Left renal pelvis (tissue), 4 donors: ENCODE measurements around the gene CDC42BPB. TPM values are rescaled to one million over a fixed set of nuclear protein-coding genes. Genes with fewer than 3 reads are reported as not detected.

Source experiments
- DNase-seq, 4 donors: peaks; one replicate each; pipeline ENCODE4 v3.0.0-alpha.2; 2013; ENCODE audit warnings: low read depth in 4 of 4, low spot score in 3 of 4
- polyA plus RNA-seq, 4 donors: library from polyadenylated mRNA; unstranded; fragments of 120-200 nt; gene quantifications; one replicate each; pipeline ENCODE4 v1.2.1, GENCODE V29; 2013; ENCODE audit not compliant: insufficient read length in 4 of 4

CDC42BPB gene
- 10 to 100 TPM; 66.5 to 84.8 (median 74.8) TPM for polyA plus RNA-seq

GRCh38 chr14:103057372-103058163 is at the start of gene CDC42BPB:
CDC42BPB (minus strand) TSS chr14:103057549; CDS start chr14:103057173, 376 bp downstream.
- DNase-seq = peak; percentile 62 to 86 (median 83)

- DNase-seq = no peak
Observed at GRCh38 chr14:103105580-103106150, 48.3 kb upstream of the CDC42BPB start.

DNA sequence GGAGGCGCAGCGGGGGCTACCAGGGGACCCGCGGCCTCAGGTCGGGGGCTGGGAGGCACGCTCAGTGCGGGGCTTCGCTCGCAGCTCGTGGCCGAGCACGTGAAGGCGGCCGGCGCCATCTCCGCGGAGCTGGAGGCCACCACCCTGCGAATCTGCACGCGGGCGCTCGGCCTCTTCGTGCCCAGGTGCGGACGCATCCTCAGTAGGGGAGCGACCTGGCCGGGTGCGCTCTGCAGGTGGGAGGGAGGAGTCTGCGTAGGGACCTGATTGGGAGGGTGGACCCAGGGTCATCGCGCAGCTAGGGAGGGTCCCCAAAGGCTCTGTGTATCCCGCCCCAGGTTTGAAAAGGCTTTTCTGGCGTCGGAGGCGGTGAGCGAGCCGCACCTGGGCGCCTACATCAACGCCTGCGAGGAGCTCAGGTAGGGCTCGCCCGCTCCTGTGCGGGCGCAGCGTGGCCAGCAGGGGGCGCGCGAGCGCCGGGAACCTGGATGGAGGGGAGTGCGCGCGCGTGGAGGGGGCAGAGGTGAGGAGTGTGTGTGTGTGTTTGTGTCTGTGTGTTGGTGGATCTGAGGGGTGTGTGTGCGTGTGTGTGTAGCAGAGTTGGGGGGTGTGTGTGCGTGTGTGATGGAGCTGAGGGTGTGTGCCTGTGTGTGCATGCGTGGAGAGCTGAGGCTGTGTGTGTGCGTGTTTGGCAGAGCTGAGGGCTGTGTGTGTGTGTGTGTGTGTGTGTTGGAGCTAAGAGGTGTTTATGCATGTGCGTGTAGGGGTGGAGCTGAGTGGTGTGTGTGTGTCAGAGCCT is 47.5 kb upstream of the CDC42BPB start:
- no peak for DNase-seq

GRCh38 chr14:103104389-103104653 is 47.0 kb upstream of the CDC42BPB start:
- DNase-seq = no peak

GRCh38 chr14:103103461-103104388 is 46.4 kb upstream of the CDC42BPB start:
- no peak for DNase-seq

DNA sequence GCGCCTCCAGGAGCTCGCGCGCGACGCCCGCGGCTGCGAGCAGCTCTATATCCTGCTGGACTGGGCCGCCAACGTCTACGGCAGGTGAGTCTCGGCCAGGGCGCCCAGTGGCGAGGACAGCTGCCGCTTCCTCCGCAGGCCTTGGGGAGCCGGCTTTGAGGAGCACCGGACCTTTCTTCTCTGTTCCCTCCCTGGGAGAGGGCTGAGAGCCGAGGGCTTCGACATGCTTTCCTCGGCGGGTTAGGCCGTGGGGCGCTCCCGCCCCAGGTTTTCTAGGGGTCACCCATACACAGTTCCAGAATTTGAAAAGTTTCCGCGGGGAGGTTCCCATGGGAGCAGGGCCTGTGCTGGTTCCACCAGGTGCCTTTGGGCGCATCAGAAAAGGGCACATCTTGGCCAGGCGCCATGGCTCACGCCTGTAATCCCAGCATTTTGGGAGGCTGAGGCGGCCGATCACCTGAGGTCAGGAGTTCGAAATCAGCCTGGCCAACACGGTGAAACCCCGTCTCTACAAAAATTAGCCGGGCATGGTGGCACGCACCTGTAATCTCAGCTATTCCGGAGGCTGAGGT is 45.4 kb upstream of the CDC42BPB start:
- no peak for DNase-seq

DNA sequence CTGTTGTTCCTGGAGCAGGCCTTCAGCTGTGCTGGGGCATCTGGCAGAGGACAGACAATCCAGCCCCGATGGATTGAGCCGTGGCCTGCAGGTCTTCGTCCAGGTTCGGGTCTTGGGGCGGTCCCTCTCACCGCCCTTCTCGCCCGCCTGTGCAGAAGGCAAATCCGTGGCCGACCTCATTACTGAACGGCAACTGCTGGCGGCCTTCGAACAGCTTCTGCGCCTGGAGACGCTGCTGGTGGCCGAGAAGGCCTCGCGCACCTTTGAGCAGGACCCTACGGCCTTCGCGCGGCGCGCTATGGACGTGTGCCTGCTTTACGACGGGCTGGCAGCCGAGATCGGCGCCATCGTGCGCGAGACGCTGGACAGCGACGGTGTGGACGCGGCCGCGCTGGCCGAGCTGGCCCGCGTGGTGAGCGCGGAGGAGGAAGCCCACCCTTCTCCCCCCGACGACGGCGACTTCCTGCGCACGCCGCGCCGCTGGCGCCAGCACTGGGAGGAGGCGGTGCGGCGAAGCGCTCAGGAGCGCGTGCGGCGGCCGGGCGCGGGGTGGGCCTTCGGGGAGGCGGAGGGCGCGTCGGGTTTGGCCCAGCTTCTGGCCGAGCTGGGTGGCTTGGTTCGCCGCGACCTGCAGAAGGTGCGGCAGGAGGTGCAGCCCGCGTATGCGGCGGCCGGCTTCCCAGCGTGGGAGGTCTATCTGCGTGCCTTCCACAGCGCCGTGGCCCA is 44.8 kb upstream of the CDC42BPB start:
- no peak for DNase-seq

GRCh38 chr14:103101257-103101962 is 44.1 kb upstream of the CDC42BPB start:
- DNase-seq = no peak

DNA sequence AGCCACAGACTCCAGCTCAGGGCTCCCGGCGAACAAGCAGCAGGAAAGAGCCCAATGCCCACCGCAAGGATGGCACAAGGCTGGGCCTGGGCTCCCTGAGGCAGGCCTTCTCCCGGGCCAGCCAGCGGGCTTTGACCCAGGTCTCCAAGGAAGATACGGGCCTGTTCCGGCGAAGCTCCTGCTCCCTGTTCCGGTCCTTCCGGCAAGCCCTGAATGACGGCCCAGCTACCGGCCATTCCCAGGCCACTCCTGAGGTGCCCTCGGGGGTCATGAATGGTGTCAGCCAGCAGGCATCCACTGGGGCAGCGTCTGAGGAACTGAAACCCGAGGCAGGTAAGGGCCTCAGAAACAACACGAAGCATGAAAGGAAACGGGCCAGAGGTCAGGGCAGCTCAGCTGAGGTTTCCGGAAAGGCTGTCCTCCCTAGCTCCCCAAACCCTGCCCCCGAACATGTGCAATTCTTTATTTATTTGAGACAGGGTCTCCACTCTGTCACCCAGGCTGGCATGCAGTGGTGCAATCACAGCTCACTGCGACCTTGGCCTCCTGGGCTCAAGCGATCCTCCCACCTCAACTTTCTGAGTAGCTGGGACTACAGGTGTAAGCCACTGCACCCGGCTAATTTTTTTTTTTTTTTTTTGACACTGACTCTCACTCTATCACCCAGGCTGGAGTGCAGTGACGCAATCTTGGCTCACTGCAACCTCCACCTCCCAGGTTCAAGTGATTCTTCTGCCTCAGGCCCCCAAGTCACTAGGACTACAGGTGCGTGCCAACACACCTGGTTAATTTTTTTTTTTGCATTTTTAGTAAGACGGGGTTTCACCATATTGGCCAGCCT is 43.2 kb upstream of the CDC42BPB start:
- no peak for DNase-seq

- DNase-seq = no peak
Observed at GRCh38 chr14:103099733-103100280, 42.5 kb upstream of the CDC42BPB start.

DNA sequence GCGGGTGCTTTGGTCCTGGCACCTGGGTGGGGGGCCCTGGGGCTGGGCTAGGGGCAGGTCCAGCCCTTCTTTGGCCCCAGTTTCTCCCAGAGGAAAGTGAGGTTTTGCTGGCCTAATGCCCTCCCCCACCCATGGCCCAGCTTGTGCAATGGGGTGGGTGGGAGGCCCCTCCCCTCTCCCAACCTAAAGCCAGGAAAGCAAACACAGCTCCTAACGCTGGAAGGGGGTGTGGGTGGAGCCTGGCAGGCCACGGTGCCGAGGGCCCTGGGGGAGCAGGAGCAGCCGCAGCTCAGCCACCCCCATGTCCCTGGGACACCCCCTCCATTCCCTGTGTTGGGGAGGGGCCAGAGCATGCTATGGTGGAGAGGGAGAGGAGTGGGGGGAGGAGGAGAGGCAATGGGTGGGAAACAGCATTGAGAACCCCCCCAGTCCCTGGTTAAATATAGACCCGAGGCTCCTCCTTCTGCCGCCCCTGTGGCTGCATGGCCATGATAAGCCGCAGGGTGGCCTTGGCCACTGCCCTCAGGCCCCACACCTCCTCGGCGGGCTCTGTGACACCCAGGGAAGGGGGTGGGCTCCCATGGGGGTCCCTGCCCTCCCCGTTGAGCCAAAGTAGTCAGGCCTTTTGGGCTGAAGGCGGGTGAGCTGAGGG is 41.9 kb upstream of the CDC42BPB start:
- no peak for DNase-seq

DNA sequence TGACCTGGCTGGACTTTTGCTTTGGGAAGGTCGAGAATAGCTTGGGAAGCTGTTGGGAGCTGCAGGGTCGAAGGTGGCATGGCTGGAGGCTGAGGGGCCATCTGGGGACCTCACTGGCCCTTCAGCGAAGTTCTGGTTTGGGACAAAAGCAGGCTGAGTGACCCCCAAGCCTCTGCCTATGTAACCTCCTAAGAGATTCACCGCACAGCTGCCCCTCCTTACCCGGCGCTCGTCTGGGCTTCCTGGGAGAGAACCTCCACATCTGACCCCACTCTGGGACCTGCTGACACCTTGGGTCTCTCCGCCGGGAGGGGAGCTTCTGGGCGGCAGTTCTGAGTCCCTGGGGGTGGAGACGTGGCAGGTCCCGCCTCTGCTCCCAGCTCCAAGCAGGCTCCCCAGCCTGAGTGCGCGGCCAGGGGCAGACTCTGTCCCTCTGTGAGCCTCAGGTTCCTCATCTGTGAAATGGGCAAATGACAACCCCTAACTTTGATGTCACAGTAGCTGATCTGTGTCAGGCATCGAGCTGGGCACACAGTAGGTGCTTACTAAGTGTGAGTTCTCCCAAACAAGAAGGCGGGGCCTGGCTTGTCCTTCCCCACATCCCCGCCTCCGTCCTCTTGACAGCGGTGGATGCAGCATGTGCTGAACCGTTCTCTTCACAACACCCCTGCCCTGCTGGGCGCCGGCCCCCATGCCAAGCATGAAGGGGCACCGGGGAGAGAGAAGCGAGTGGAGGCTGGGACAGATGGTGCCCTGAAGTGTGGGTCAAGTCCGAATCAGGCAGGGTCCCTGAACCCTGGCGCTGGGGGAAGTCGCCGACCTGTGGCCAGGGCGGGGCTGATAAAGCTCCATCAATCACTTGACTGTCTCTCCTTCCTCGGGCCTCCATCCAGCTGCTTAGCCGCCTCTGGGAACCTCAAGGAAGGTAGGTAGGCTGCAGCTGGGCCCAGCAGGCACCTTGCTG is 40.9 kb upstream of the CDC42BPB start:
- no peak for DNase-seq

- DNase-seq = no peak
Observed at GRCh38 chr14:103097244-103097993, 40.1 kb upstream of the CDC42BPB start.

- no peak for DNase-seq
Observed at GRCh38 chr14:103096387-103096786, 39.0 kb upstream of the CDC42BPB start.

- DNase-seq = no peak
Observed at GRCh38 chr14:103095210-103095778, 37.9 kb upstream of the CDC42BPB start.
